ENCODE measurements around the gene YBX1. TPM values are rescaled to one million over a fixed set of nuclear protein-coding genes. Genes with fewer than 3 reads are reported as not detected.

YBX1 gene
- total RNA-seq = 795 and 951 TPM in 2 replicates

GRCh38 chr1:42681741-42682483 lies at the start of gene YBX1:
TSS of gene YBX1 (plus strand) at chr1:42682418. CDS start at chr1:42682566, 148 bp downstream.

DNA sequence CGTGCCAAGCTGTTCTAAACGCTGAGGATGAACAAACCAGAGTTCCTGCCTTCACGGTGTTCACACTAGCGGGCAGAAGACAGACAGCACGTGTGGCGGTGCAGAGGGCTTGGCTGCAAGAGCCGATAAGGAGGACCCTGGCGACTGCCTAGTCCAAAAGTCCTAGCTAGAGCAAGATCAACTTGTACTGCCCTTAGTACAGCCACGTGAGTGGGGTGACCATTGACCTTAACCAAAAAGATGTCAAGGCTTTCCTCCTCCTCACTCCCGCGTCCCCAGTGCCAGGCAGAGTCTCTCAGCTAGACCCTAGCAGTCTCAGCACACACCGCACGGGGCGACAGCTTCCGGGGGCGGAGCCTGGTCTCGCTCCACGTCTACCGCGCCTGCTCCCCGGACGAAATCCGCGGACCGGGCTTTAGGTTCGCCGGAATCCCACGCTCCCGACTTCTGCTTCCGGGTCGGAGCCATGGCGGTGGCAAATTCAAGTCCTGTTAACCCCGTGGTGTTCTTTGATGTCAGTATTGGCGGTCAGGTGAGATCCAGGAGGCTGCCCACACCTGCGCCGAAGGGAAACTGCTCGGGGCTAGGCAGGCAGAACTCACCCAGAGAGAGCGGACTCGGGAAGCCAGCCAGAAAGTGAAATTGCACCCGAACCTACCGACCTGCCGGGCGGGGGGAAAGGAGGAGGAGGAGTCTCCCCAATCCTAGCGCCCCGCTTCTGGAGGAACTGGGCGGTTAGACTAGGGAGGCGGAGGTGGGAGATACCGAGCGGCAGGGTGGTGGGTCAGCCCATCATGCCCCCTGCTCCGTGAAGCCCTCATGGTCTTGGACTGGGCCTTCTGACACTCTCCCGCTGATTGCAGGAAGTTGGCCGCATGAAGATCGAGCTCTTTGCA lies 24.0 kb upstream of the YBX1 start, which contains the start of gene PPIH:
PPIH (plus strand) TSS at position 443 of the 896 bp plus-strand sequence; CDS start at position 467, 24 bp downstream.

GRCh38 chr1:42739753-42740700 lies 57.8 kb downstream of the YBX1 start, which contains the start of gene CLDN19:
TSS of gene CLDN19 (minus strand) at chr1:42740236. CDS start at chr1:42740063, 173 bp downstream.

Other genes starting within 250 kb of the YBX1 start
- 0.34 and 2.7 TPM in 2 replicates for gene ZMYND12, start 226.4 kb upstream of the YBX1 start, total RNA-seq
- 54.0 and 60.1 TPM in 2 replicates for gene PPCS, start 225.9 kb upstream of the YBX1 start, total RNA-seq
- gene CCDC30, start 219.1 kb upstream of the YBX1 start, total RNA-seq = under 0.01 and 0.34 TPM in 2 replicates
- gene PPIH, start 24.0 kb upstream of the YBX1 start, total RNA-seq = 79.2 and 86.1 TPM in 2 replicates
- not detected in 2 replicates for gene CLDN19, start 57.8 kb downstream of the YBX1 start, total RNA-seq
- 131 and 133 TPM in 2 replicates for gene P3H1, start 84.6 kb downstream of the YBX1 start, total RNA-seq
- 2.5 and 4.0 TPM in 2 replicates for gene C1orf50, start 84.8 kb downstream of the YBX1 start, total RNA-seq
- under 0.01 TPM in 1 of 2 replicates, not detected in the other for gene TMEM269, start 102.6 kb downstream of the YBX1 start, total RNA-seq
- gene ERMAP, start 134.7 kb downstream of the YBX1 start, total RNA-seq = 6.2 and 6.7 TPM in 2 replicates
- 12.9 and 19.0 TPM in 2 replicates for gene SVBP, start 135.0 kb downstream of the YBX1 start, total RNA-seq
- 8.3 and 10.6 TPM in 2 replicates for gene ZNF691, start 164.2 kb downstream of the YBX1 start, total RNA-seq

All from bronchus fibroblast of lung (primary cell).